CD14-positive monocyte (primary cell): Measurements from ENCODE around the gene CDC42BPB. TPM values are rescaled to one million over a fixed set of nuclear protein-coding genes. Genes with fewer than 3 reads are reported as not detected.
A peak's percentile ranks its signal among the peaks of the same experiment; 100 is the strongest.

Source experiments
- DNase-seq, 3 donors: peaks; one replicate each; pipeline ENCODE4 v3.0.0-alpha.2; 2011 to 2022
- H2AFZ ChIP-seq: 2 replicates; pipeline ENCODE4 v1.6.0; 2012; ENCODE audit warnings: mild to moderate bottlenecking, low read depth, low read length, inconsistent platforms; ENCODE audit not compliant: insufficient read depth, poor library complexity, severe bottlenecking
- H3K27ac ChIP-seq, 2 donors: 1 replicate in 1 of 2; 2 replicates in 1 of 2; pipeline ENCODE4 v1.5.1; 2012 to 2013; ENCODE audit warnings: low read length in 2 of 2, control low read depth in 1 of 2, inconsistent platforms in 1 of 2, low read depth in 1 of 2, mild to moderate bottlenecking in 1 of 2
- H3K27me3 ChIP-seq, 2 donors: one replicate each; pipeline versions ENCODE4 v1.6.0 to v1.6.1; 2011 to 2013; ENCODE audit warnings: low read length in 2 of 2; ENCODE audit not compliant: control insufficient read depth in 2 of 2, insufficient read depth in 2 of 2
- H3K36me3 ChIP-seq, 2 donors: replicated peaks in 1 of 2; 1 replicate in 1 of 2; 2 replicates in 1 of 2; pipeline versions ENCODE4 v1.5.1 to v1.6.1; 2012 to 2013; ENCODE audit warnings: low read length in 2 of 2, control low read depth in 1 of 2, inconsistent platforms in 1 of 2, mild to moderate bottlenecking in 1 of 2; ENCODE audit not compliant: insufficient read depth in 2 of 2, control insufficient read depth in 1 of 2
- H3K4me1 ChIP-seq, 2 donors: 1 replicate in 1 of 2; 2 replicates in 1 of 2; pipeline versions ENCODE4 v1.5.1 to v1.6.1; 2012 to 2013; ENCODE audit warnings: low read length in 2 of 2, control low read depth in 1 of 2, inconsistent platforms in 1 of 2, mild to moderate bottlenecking in 1 of 2, moderate library complexity in 1 of 2; ENCODE audit not compliant: insufficient read depth in 2 of 2, control insufficient read depth in 1 of 2
- H3K4me2 ChIP-seq: replicated peaks from 2 replicates; pipeline ENCODE3; 2012; ENCODE audit warnings: low read length, moderate library complexity, mild to moderate bottlenecking; ENCODE audit not compliant: poor library complexity, severe bottlenecking; ENCODE audit errors: extremely low read depth
- H3K4me3 ChIP-seq, 3 experiments: fragments of 200-600 bp in 1 of 3; sonication (generic) in 1 of 3; replicated peaks in 1 of 3; 1 replicate in 2 of 3; 2 replicates in 1 of 3; pipeline ENCODE4 v1.5.1; 2011 to 2013; ENCODE audit warnings: low read length in 3 of 3, mild to moderate bottlenecking in 3 of 3, control low read depth in 2 of 3, low read depth in 2 of 3, inconsistent platforms in 1 of 3, moderate library complexity in 1 of 3
- H3K79me2 ChIP-seq: 2 replicates; pipeline ENCODE4 v1.6.0; 2012; ENCODE audit warnings: mild to moderate bottlenecking, control low read depth, inconsistent platforms, low read length, moderate library complexity; ENCODE audit not compliant: insufficient read depth
- H3K9ac ChIP-seq: 2 replicates; pipeline ENCODE4 v1.6.0; 2017; ENCODE audit warnings: low read length, mild to moderate bottlenecking; ENCODE audit not compliant: insufficient read depth, poor library complexity, severe bottlenecking
- H3K9me3 ChIP-seq, 2 donors: replicated peaks in 1 of 2; 1 replicate in 1 of 2; 2 replicates in 1 of 2; pipeline versions ENCODE4 v1.5.1 to v1.6.1; 2012 to 2013; ENCODE audit warnings: low read length in 2 of 2, control low read depth in 1 of 2; ENCODE audit not compliant: control insufficient read depth in 1 of 2, insufficient read depth in 1 of 2
- H4K20me1 ChIP-seq: 2 replicates; pipeline ENCODE4 v1.6.0; 2012; ENCODE audit warnings: mild to moderate bottlenecking, low read length, control low read depth, moderate library complexity; ENCODE audit not compliant: insufficient read depth
- H3K27ac Mint-ChIP-seq, 7 donors: one replicate each; pipeline ENCODE4 v1.8.0; 2020; ENCODE audit warnings: mild to moderate bottlenecking in 7 of 7, mixed read lengths in 7 of 7, moderate library complexity in 6 of 7, inconsistent platforms in 2 of 7
- H3K27me3 Mint-ChIP-seq, 3 donors: one replicate each; pipeline ENCODE4 v1.8.0; 2021 to 2022; ENCODE audit warnings: low read depth in 3 of 3, mild to moderate bottlenecking in 3 of 3, mixed read lengths in 3 of 3, moderate library complexity in 3 of 3, inconsistent platforms in 1 of 3
- H3K36me3 Mint-ChIP-seq, 2 donors: one replicate each; pipeline ENCODE4 v1.8.0; 2020; ENCODE audit warnings: mixed read lengths in 2 of 2, inconsistent platforms in 1 of 2, mild to moderate bottlenecking in 1 of 2
- H3K4me1 Mint-ChIP-seq: one replicate; pipeline ENCODE4 v1.8.0; 2020; ENCODE audit warnings: mild to moderate bottlenecking, mixed read lengths
- H3K4me3 Mint-ChIP-seq, 2 donors: one replicate each; pipeline ENCODE4 v1.8.0; 2020; ENCODE audit warnings: mild to moderate bottlenecking in 2 of 2, mixed read lengths in 2 of 2, moderate library complexity in 1 of 2
- H3K9me3 Mint-ChIP-seq, 7 donors: one replicate each; pipeline ENCODE4 v1.8.0; 2020 to 2022; ENCODE audit warnings: mixed read lengths in 7 of 7, mild to moderate bottlenecking in 6 of 7, moderate library complexity in 6 of 7, inconsistent platforms in 2 of 7
- whole genome bisulfite sequencing: methylation state at CpG from one replicate; pipeline ENCODE4 v1.1.5; 2013; ENCODE audit warnings: missing lambda C conversion rate; ENCODE audit not compliant: insufficient coverage; 5-methylcytosine and 5-hydroxymethylcytosine counted together
- intact Hi-C, 2 donors: fragments of 100-400 bp; cut with micrococcal nuclease; formaldehyde crosslinking; loops; one replicate each; pipeline versions ENCODE4 v1.15.0 to v1.15.1; 2023
- polyA plus RNA-seq, 3 donors: library from polyadenylated mRNA; depleted of rRNA in 1 of 3; unstranded in 2 of 3; stranded (reverse) in 1 of 3; fragments of 300-500 nt in 2 of 3; fragments of >200 nt in 1 of 3; fragmentation: Illumina TruSeq in 2 of 3; gene quantifications; 1 replicate in 2 of 3; 2 replicates in 1 of 3; pipeline ENCODE4 v1.2.3, GENCODE V29; 2012 to 2021
- TF ChIP-seq, protein P1 (sequence below): fragments of 200-600 bp; IDR thresholded peaks from one replicate; pipeline ENCODE4 v1.8.0; 2022; ENCODE audit warnings: antibody characterized with exemption, mild to moderate bottlenecking

CDC42BPB gene
- polyA plus RNA-seq, 3 donors, result 0.25 to 19.0 (median 0.60) TPM

- H2AFZ ChIP-seq, result no peak overlapping the region
- H3K27ac ChIP-seq, result no peak overlapping the region
- peaks cover 0 to 5% (median 3%) of the 10 kb centered on the region in 7 donors for H3K9me3 Mint-ChIP-seq
- TF ChIP-seq, protein P1, sequence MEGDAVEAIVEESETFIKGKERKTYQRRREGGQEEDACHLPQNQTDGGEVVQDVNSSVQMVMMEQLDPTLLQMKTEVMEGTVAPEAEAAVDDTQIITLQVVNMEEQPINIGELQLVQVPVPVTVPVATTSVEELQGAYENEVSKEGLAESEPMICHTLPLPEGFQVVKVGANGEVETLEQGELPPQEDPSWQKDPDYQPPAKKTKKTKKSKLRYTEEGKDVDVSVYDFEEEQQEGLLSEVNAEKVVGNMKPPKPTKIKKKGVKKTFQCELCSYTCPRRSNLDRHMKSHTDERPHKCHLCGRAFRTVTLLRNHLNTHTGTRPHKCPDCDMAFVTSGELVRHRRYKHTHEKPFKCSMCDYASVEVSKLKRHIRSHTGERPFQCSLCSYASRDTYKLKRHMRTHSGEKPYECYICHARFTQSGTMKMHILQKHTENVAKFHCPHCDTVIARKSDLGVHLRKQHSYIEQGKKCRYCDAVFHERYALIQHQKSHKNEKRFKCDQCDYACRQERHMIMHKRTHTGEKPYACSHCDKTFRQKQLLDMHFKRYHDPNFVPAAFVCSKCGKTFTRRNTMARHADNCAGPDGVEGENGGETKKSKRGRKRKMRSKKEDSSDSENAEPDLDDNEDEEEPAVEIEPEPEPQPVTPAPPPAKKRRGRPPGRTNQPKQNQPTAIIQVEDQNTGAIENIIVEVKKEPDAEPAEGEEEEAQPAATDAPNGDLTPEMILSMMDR, result no peak
- H4K20me1 ChIP-seq, result peaks cover 90% of the 10 kb centered on the region
- no peaks in the 10 kb centered on the region for H3K36me3 ChIP-seq
- H3K4me1 ChIP-seq, result peaks cover 3 to 6% of the 10 kb centered on the region in 2 donors
- H3K9ac ChIP-seq, result no peak overlapping the region
- no peak overlapping the region for H3K4me3 Mint-ChIP-seq
- H3K4me3 ChIP-seq, result no peak overlapping the region
- H3K79me2 ChIP-seq, result no peaks in the 10 kb centered on the region
- intact Hi-C loops, result no loop called here
- WGBS, result 68% methylated on average over 12 of the region's 12 CpGs
- peaks cover 19% of the 10 kb centered on the region for H3K4me1 Mint-ChIP-seq
- H3K27me3 Mint-ChIP-seq, result peaks cover 0 to 3% (median 0%) of the 10 kb centered on the region in 3 donors
- H3K4me2 ChIP-seq, result no peak overlapping the region
- DNase-seq, result no peak
- no peaks in the 10 kb centered on the region for H3K36me3 Mint-ChIP-seq
- H3K27me3 ChIP-seq, result no peaks in the 10 kb centered on the region
- H3K9me3 ChIP-seq, result no peaks in the 10 kb centered on the region
- H3K27ac Mint-ChIP-seq, result peak overlapping the region in 1 of 7 donors; percentile 10
These were observed 35.2 kb downstream of the CDC42BPB start for GRCh38 chr14:103022002-103022684.

- H3K36me3 ChIP-seq, result no peaks in the 10 kb centered on the region
- Mint-ChIP-seq H3K9me3 (peaks cover 0 to 5% (median 3%) of the 10 kb centered on the region in 7 donors), H3K4me1 (peaks cover 19% of the 10 kb centered on the region), H3K27ac (peak overlapping the region in 1 of 7 donors; percentile 7), H3K4me3 (no peak overlapping the region), H3K27me3 (peaks cover 0 to 5% (median 0%) of the 10 kb centered on the region in 3 donors), H3K36me3 (no peaks in the 10 kb centered on the region)
- H2AFZ ChIP-seq, result no peak overlapping the region
- H3K4me1 ChIP-seq, result peaks cover 3 to 6% of the 10 kb centered on the region in 2 donors
- no peak overlapping the region for H3K27ac ChIP-seq
- H3K79me2 ChIP-seq, result no peaks in the 10 kb centered on the region
- H3K9ac ChIP-seq, result no peak overlapping the region
- intact Hi-C loops, result no loop called here
- H3K9me3 ChIP-seq, result no peaks in the 10 kb centered on the region
- no peak overlapping the region for H3K4me3 ChIP-seq
- DNase-seq, result no peak
- peaks cover 91% of the 10 kb centered on the region for H4K20me1 ChIP-seq
- TF ChIP-seq, protein P1, result no peak
- no peak overlapping the region for H3K4me2 ChIP-seq
- H3K27me3 ChIP-seq, result no peaks in the 10 kb centered on the region
- 56% methylated on average over 11 of the region's 11 CpGs for WGBS
These were observed 35.7 kb downstream of the CDC42BPB start for GRCh38 chr14:103021684-103022001.
